Measurements from ENCODE around the gene STX5. TPM values are rescaled to one million over a fixed set of nuclear protein-coding genes. Genes with fewer than 3 reads are reported as not detected.
"Not testable (repeated sequence)": the region's sequence is repeated elsewhere in the genome, so short reads cannot be mapped to it uniquely, and the experiment has no call there.

STX5 gene
- total RNA-seq, 1 donor from 2014 or later: 24.1 TPM

DNA sequence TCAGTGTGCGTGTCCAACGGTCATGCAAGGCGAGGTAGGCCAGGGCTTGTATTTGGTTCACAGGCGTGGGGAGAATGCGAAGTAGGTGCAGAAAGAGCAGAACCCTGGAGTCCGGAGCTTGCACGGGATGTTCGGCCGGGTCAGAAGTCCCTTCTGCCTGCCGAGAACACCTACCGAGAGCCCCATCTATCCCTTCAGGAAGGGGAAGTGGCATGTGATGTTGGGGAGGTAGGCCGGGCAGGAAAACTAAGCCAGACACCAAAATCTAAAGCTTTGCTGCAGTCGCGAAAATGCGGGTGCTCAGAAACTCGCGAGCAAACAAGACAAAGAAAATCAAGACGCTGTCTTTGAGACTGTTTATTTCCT is 61.1 kb downstream of the STX5 start:
- DNase-seq (ENCODE audit: low read depth, low spot score): peak; percentile 29
- H3K27ac Mint-ChIP-seq (ENCODE audit: unreplicated experiment): peak overlapping the region; percentile 96
- H3K9me3 Mint-ChIP-seq: no peaks in the 10 kb centered on the region
- peaks cover 28% of the 10 kb centered on the region for H3K4me1 Mint-ChIP-seq
- H3K36me3 Mint-ChIP-seq (ENCODE audit: low read depth): peaks cover 6% of the 10 kb centered on the region
- H3K27me3 Mint-ChIP-seq (ENCODE audit: low read depth): no peaks in the 10 kb centered on the region
- TF ChIP-seq, protein P1, sequence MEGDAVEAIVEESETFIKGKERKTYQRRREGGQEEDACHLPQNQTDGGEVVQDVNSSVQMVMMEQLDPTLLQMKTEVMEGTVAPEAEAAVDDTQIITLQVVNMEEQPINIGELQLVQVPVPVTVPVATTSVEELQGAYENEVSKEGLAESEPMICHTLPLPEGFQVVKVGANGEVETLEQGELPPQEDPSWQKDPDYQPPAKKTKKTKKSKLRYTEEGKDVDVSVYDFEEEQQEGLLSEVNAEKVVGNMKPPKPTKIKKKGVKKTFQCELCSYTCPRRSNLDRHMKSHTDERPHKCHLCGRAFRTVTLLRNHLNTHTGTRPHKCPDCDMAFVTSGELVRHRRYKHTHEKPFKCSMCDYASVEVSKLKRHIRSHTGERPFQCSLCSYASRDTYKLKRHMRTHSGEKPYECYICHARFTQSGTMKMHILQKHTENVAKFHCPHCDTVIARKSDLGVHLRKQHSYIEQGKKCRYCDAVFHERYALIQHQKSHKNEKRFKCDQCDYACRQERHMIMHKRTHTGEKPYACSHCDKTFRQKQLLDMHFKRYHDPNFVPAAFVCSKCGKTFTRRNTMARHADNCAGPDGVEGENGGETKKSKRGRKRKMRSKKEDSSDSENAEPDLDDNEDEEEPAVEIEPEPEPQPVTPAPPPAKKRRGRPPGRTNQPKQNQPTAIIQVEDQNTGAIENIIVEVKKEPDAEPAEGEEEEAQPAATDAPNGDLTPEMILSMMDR (conservative IDR thresholded peaks at IDR 0.05): no peak
- H3K4me3 Mint-ChIP-seq: peak overlapping the region; percentile 93

DNA sequence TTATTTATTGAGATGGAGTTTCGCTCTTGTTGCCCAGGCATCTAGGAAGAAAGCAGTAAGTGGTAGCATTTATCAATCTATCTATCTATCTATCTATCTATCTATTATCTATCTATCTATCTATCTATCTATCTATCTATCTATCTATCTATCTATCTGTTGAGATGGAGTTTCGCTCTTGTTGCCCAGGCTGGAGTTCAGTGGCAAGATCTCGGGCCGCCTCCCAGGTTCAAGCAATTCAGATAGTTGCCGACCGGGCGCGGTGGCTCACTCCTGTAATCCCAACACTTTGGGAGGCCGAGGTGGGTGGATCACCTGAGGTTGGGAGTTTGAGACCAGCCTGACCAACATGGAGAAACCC is 71.0 kb downstream of the STX5 start:
- DNase-seq (ENCODE audit: low read depth, low spot score); H3K9me3 Mint-ChIP-seq; H3K36me3 Mint-ChIP-seq (ENCODE audit: low read depth); H3K27me3 Mint-ChIP-seq (ENCODE audit: low read depth): not testable (repeated sequence)
- Mint-ChIP-seq H3K27ac (ENCODE audit: unreplicated experiment) (peak overlapping the region; percentile 67), H3K4me3 (peak overlapping the region; percentile 99), H3K4me1 (peaks cover 26% of the 10 kb centered on the region)

DNA sequence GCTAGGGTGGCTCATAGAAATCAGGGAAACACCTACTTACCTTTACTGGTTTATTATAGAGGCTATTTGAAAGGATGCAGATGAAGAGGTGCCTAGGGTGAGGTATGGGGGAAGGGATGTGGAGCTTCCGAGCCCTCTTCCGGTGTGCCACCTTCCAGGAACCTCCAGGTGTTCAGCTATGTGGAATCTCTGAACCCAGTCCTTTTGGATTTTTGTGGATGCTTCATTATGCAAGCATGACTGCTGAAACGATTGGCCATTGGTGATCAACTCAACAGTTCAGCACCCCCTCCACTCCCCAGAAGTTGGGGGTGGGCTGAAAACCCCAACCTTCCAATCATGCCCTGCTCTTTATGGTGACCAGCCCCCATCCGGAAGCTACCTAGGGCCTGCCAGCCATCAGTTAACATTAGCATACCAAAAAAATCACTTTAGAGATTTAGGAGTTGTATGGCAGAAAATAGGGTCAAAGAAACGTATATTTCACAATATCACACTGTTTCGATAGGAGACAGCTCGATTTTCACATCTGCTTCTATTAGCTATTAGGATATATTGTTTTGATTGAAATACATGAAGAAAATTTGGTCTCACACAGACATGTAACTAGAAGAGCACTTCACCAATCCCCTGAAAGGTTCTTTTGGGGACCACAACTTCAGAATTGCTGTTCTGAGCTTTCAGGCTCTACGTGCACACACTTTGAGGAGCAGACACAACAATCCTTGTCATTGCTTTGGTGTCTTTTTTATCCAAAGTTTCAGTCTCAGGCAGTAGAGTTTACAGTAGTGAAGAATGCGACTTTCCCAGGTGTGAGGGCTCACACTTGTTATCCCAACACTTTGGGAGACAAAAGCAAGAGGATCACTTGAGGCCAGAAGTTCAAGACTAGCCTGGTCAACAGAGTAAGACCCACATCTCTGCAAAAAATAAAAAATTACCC is 73.7 kb downstream of the STX5 start:
- peak overlapping the region; percentile 41 for H3K4me3 Mint-ChIP-seq
- no peak overlapping the region for H3K27ac Mint-ChIP-seq (ENCODE audit: unreplicated experiment)
- H3K36me3 Mint-ChIP-seq (ENCODE audit: low read depth): no peaks in the 10 kb centered on the region
- peaks cover 43% of the 10 kb centered on the region for H3K4me1 Mint-ChIP-seq
- no peaks in the 10 kb centered on the region for H3K27me3 Mint-ChIP-seq (ENCODE audit: low read depth)
- no peaks in the 10 kb centered on the region for H3K9me3 Mint-ChIP-seq
- DNase-seq (ENCODE audit: low read depth, low spot score): no peak
- TF ChIP-seq, protein P1 (conservative IDR thresholded peaks at IDR 0.05): no peak

Small RNAs within 50 kb of the gene (microRNA-seq; reads per million reads assigned to microRNA genes)
- gene MIR6514 (7.1 reads per million, percentile 8 among the genes with 10 or more reads in this experiment), gene MIR6748 (not detected)

Other genes with a start within 250 kb of the STX5 start
- gene TUT1, start 240.5 kb downstream of the STX5 start, total RNA-seq: 18.0 and 20.7 TPM in 2 replicates
- gene MTA2, start 230.2 kb downstream of the STX5 start, total RNA-seq: 195 and 203 TPM in 2 replicates
- 37.4 and 40.0 TPM in 2 replicates for gene EML3, start 219.3 kb downstream of the STX5 start, total RNA-seq
- 0.23 and 0.75 TPM in 2 replicates for gene ROM1, start 218.8 kb downstream of the STX5 start, total RNA-seq
- gene B3GAT3, start 210.1 kb downstream of the STX5 start, total RNA-seq: 57.4 and 58.3 TPM in 2 replicates
- gene GANAB, start 185.4 kb downstream of the STX5 start, total RNA-seq: 346 and 366 TPM in 2 replicates
- gene INTS5, start 178.7 kb downstream of the STX5 start, total RNA-seq: 24.5 and 25.9 TPM in 2 replicates
- gene C11orf98, start 166.8 kb downstream of the STX5 start, total RNA-seq: 97.4 and 115 TPM in 2 replicates
- 57.0 and 60.0 TPM in 2 replicates for gene CSKMT, start 166.7 kb downstream of the STX5 start, total RNA-seq
- 15.0 and 15.6 TPM in 2 replicates for gene UQCC3, start 160.4 kb downstream of the STX5 start, total RNA-seq
- gene LBHD1, start 159.8 kb downstream of the STX5 start, total RNA-seq: 7.0 and 7.8 TPM in 2 replicates
- 103 and 113 TPM in 2 replicates for gene UBXN1, start 153.0 kb downstream of the STX5 start, total RNA-seq
- 1.6 and 1.8 TPM in 2 replicates for gene LRRN4CL, start 142.5 kb downstream of the STX5 start, total RNA-seq
- 106 and 111 TPM in 2 replicates for gene BSCL2, start 124.6 kb downstream of the STX5 start, total RNA-seq
- 11.3 and 12.9 TPM in 2 replicates for gene GNG3, start 124.4 kb downstream of the STX5 start, total RNA-seq
- 79.6 and 80.7 TPM in 2 replicates for gene HNRNPUL2, start 104.6 kb downstream of the STX5 start, total RNA-seq
- 44.7 and 49.2 TPM in 2 replicates for gene TTC9C, start 103.6 kb downstream of the STX5 start, total RNA-seq
- gene ZBTB3, start 77.9 kb downstream of the STX5 start, total RNA-seq: 11.5 and 16.1 TPM in 2 replicates
- 161 and 175 TPM in 2 replicates for gene POLR2G, start 70.5 kb downstream of the STX5 start, total RNA-seq
- 50.5 and 52.0 TPM in 2 replicates for gene TAF6L, start 60.7 kb downstream of the STX5 start, total RNA-seq
- gene TMEM179B, start 44.6 kb downstream of the STX5 start, total RNA-seq: 20.0 and 21.4 TPM in 2 replicates
- 20.4 and 23.4 TPM in 2 replicates for gene TMEM223, start 40.0 kb downstream of the STX5 start, total RNA-seq
- gene NXF1, start 26.6 kb downstream of the STX5 start, total RNA-seq: 86.6 and 88.1 TPM in 2 replicates
- not detected in 2 replicates for gene TEX54, start 790 bp upstream of the STX5 start, total RNA-seq
- gene WDR74, start 7.5 kb upstream of the STX5 start, total RNA-seq: 62.1 and 69.2 TPM in 2 replicates
- gene SLC3A2, start 48.8 kb upstream of the STX5 start, total RNA-seq: 181 and 185 TPM in 2 replicates
- not detected in 2 replicates for gene CHRM1, start 89.3 kb upstream of the STX5 start, total RNA-seq
- not detected in 2 replicates for gene SLC22A6, start 152.9 kb upstream of the STX5 start, total RNA-seq
- gene SLC22A8, start 183.8 kb upstream of the STX5 start, total RNA-seq: not detected in 2 replicates